H1 (cell line): ENCODE results near the gene ROPN1. TPM values are rescaled to one million over a fixed set of nuclear protein-coding genes. Genes with fewer than 3 reads are reported as not detected.
"Not testable (repeated sequence)": the region's sequence is repeated elsewhere in the genome, so short reads cannot be mapped to it uniquely, and the experiment has no call there.

ENCODE experiments used
- CTCF ChIA-PET: fragments of 300-600 bp; sonication (Branson Sonifier 250); formaldehyde crosslinking; loops from one replicate; lab custom pipeline; 2021; ENCODE audit not compliant: partially characterized antibody; lab: Charles Lee
- POLR2A ChIA-PET: fragments of 300-600 bp; sonication (Branson Sonifier 250); formaldehyde crosslinking; loops from one replicate; lab custom pipeline; 2021; ENCODE audit warnings: inconsistent platforms; ENCODE audit not compliant: partially characterized antibody; lab: Charles Lee
- DNase-seq, 2 experiments: peaks; one replicate each; pipeline versions ENCODE4 v3.0.0 to v3.0.0-alpha.2; 2010 to 2022; ENCODE audit warnings: low spot score in 2 of 2, low read depth in 1 of 2, mixed read lengths in 1 of 2
- FAIRE-seq: peaks from 2 replicates; lab custom pipeline; 2011; peaks lifted over from hg19 to GRCh38; lab: Jason Lieb, UNC
- H2AFZ ChIP-seq: 2 replicates; pipeline ENCODE4 v1.8.1; 2012; ENCODE audit warnings: low read length, inconsistent platforms
- H2AK5ac ChIP-seq: 2 replicates; pipeline ENCODE4 v1.6.1; 2013; ENCODE audit warnings: low read depth, low read length
- H2BK120ac ChIP-seq: replicated peaks from 2 replicates; pipeline ENCODE3; 2013; ENCODE audit warnings: low read depth, low read length, inconsistent platforms
- H2BK12ac ChIP-seq: 2 replicates; pipeline ENCODE4 v1.6.1; 2013; ENCODE audit warnings: low read depth, low read length
- H2BK15ac ChIP-seq: 2 replicates; pipeline ENCODE4 v1.6.1; 2013; ENCODE audit warnings: low read length
- H2BK20ac ChIP-seq: 2 replicates; pipeline ENCODE4 v1.6.1; 2013; ENCODE audit warnings: low read length
- H2BK5ac ChIP-seq: 2 replicates; pipeline ENCODE4 v1.6.1; 2013; ENCODE audit warnings: low read depth, low read length
- H3K14ac ChIP-seq: 2 replicates; pipeline ENCODE4 v1.6.1; 2013; ENCODE audit warnings: inconsistent platforms; ENCODE audit not compliant: insufficient read length
- H3K18ac ChIP-seq: 2 replicates; pipeline ENCODE4 v1.6.1; 2013; ENCODE audit warnings: low read length; ENCODE audit errors: extremely low read depth
- H3K23ac ChIP-seq: 2 replicates; pipeline ENCODE4 v1.6.1; 2013; ENCODE audit warnings: inconsistent platforms; ENCODE audit not compliant: insufficient read length
- H3K23me2 ChIP-seq: 2 replicates; pipeline ENCODE4 v1.6.1; 2013; ENCODE audit warnings: low read depth, low read length
- H3K27ac ChIP-seq: 2 replicates; pipeline ENCODE4 v1.6.1; 2011; ENCODE audit warnings: low read depth, low read length, inconsistent platforms
- H3K27me3 ChIP-seq, 4 experiments: replicated peaks in 1 of 4; 1 replicate in 1 of 4; 2 replicates in 3 of 4; pipeline versions ENCODE4 v1.6.1 to v1.8.1; 2011 to 2013; ENCODE audit warnings: low read length in 3 of 4, mild to moderate bottlenecking in 3 of 4, inconsistent platforms in 2 of 4, mixed read lengths in 2 of 4, moderate library complexity in 1 of 4; ENCODE audit not compliant: control insufficient read depth in 3 of 4, insufficient read depth in 3 of 4; ENCODE audit errors: extremely low read depth in 1 of 4
- H3K36me3 ChIP-seq, 4 experiments: 2 replicates each; pipeline versions ENCODE4 v1.6.1 to v1.8.1; 2011 to 2013; ENCODE audit warnings: mild to moderate bottlenecking in 4 of 4, low read length in 3 of 4, moderate library complexity in 2 of 4, control low read depth in 1 of 4, inconsistent platforms in 1 of 4; ENCODE audit not compliant: insufficient read depth in 4 of 4, control insufficient read depth in 2 of 4
- H3K4ac ChIP-seq: replicated peaks from 2 replicates; pipeline ENCODE3; 2013; ENCODE audit warnings: low read length, low read depth, mixed read lengths, inconsistent platforms; ENCODE audit not compliant: insufficient read length
- H3K4me1 ChIP-seq, 4 experiments: replicated peaks in 1 of 4; 1 replicate in 1 of 4; 2 replicates in 3 of 4; pipeline versions ENCODE4 v1.6.1 to v1.8.1; 2011 to 2013; ENCODE audit warnings: low read length in 3 of 4, inconsistent platforms in 2 of 4, mixed read lengths in 1 of 4; ENCODE audit not compliant: insufficient read depth in 4 of 4, control insufficient read depth in 3 of 4
- H3K4me2 ChIP-seq, 2 experiments: 2 replicates each; pipeline versions ENCODE4 v1.6.1 to v1.8.1; 2011 to 2013; ENCODE audit warnings: low read depth in 2 of 2, low read length in 2 of 2, control low read depth in 1 of 2, inconsistent platforms in 1 of 2, mild to moderate bottlenecking in 1 of 2; ENCODE audit not compliant: insufficient read depth in 1 of 2
- H3K4me3 ChIP-seq, 4 experiments: fragments of 200-600, 300-600 bp in 1 of 4; sonication (generic), shearing (Covaris generic), sonication (Bioruptor Twin) in 1 of 4; 2 replicates each; pipeline versions ENCODE4 v1.5.1 to v1.8.1; 2011 to 2016; ENCODE audit warnings: low read length in 4 of 4, low read depth in 3 of 4, control low read depth in 2 of 4, inconsistent platforms in 2 of 4, mild to moderate bottlenecking in 2 of 4, mixed read lengths in 1 of 4, moderate library complexity in 1 of 4; ENCODE audit not compliant: insufficient read depth in 2 of 4; ENCODE audit errors: extremely low read depth in 1 of 4
- H3K56ac ChIP-seq: replicated peaks from 2 replicates; pipeline ENCODE3; 2013; ENCODE audit warnings: low read depth, mild to moderate bottlenecking, mixed read lengths, low read length, inconsistent platforms; ENCODE audit not compliant: insufficient read length
- H3K79me1 ChIP-seq: 2 replicates; pipeline ENCODE4 v1.6.1; 2013; ENCODE audit warnings: low read depth, low read length, control low read depth
- H3K79me2 ChIP-seq, 2 experiments: 2 replicates each; pipeline versions ENCODE4 v1.6.1 to v1.8.1; 2012 to 2013; ENCODE audit warnings: low read length in 2 of 2, mild to moderate bottlenecking in 2 of 2, inconsistent platforms in 1 of 2; ENCODE audit not compliant: insufficient read depth in 2 of 2, control insufficient read depth in 1 of 2
- H3K9ac ChIP-seq, 4 experiments: replicated peaks in 1 of 4; 1 replicate in 1 of 4; 2 replicates in 3 of 4; pipeline versions ENCODE4 v1.6.1 to v1.8.1; 2011 to 2013; ENCODE audit warnings: low read depth in 3 of 4, low read length in 3 of 4, control low read depth in 2 of 4, mild to moderate bottlenecking in 2 of 4, moderate library complexity in 2 of 4, inconsistent platforms in 1 of 4; ENCODE audit errors: extremely low read depth in 1 of 4
- H3K9me3 ChIP-seq, 2 experiments: 2 replicates each; pipeline versions ENCODE4 v1.6.1 to v1.8.1; 2012 to 2013; ENCODE audit warnings: mild to moderate bottlenecking in 2 of 2, moderate library complexity in 2 of 2, control low read depth in 1 of 2, inconsistent platforms in 1 of 2, low read depth in 1 of 2, low read length in 1 of 2, mixed read lengths in 1 of 2; ENCODE audit not compliant: insufficient read depth in 2 of 2
- H4K20me1 ChIP-seq, 2 experiments: replicated peaks in 1 of 2; 2 replicates each; pipeline versions ENCODE3 to v1.8.1; 2011 to 2013; ENCODE audit warnings: inconsistent platforms in 2 of 2, low read length in 2 of 2, mild to moderate bottlenecking in 1 of 2; ENCODE audit not compliant: insufficient read depth in 2 of 2, control insufficient read depth in 1 of 2
- H4K5ac ChIP-seq: 2 replicates; pipeline ENCODE4 v1.6.1; 2013; ENCODE audit warnings: low read length, low read depth, mixed read lengths, inconsistent platforms; ENCODE audit not compliant: insufficient read length
- H4K8ac ChIP-seq: 2 replicates; pipeline ENCODE4 v1.8.0; 2013; ENCODE audit warnings: mild to moderate bottlenecking, moderate library complexity, low read length, inconsistent platforms; ENCODE audit not compliant: insufficient read depth; ENCODE audit errors: extremely low read depth
- H4K91ac ChIP-seq: replicated peaks from 2 replicates; pipeline ENCODE3; 2013; ENCODE audit warnings: low read length, mixed read lengths, inconsistent platforms; ENCODE audit not compliant: insufficient read length
- CHD2 ChIP-seq: IDR thresholded peaks from 2 replicates; pipeline ENCODE4 v1.6.1; 2012; ENCODE audit warnings: low read length, improper control_type of control experiment
- CREB1 ChIP-seq: IDR thresholded peaks from 2 replicates; pipeline ENCODE4 v1.6.1; 2012; ENCODE audit warnings: inconsistent platforms
- HDAC6 ChIP-seq: IDR thresholded peaks from one replicate; pipeline ENCODE4 v1.7.1; 2012; ENCODE audit warnings: low read depth, mild to moderate bottlenecking, inconsistent platforms, low read length, moderate library complexity
- NANOG ChIP-seq: IDR thresholded peaks from 2 replicates; pipeline ENCODE4 v1.6.1; 2011; ENCODE audit warnings: low read length, low read depth, mild to moderate bottlenecking, inconsistent platforms; ENCODE audit not compliant: insufficient read depth, poor library complexity, severe bottlenecking
- RNF2 ChIP-seq: fragments of 200-900, 300-1000 bp; sonication (generic); IDR thresholded peaks from 2 replicates; pipeline ENCODE4 v1.7.1; 2016; ENCODE audit warnings: borderline replicate concordance, low read depth, mild to moderate bottlenecking, antibody characterized with exemption, low read length; ENCODE audit not compliant: poor library complexity, severe bottlenecking; ENCODE audit errors: missing control alignments
- SRF ChIP-seq: IDR thresholded peaks from 2 replicates; pipeline ENCODE4 v1.6.1; 2011; ENCODE audit warnings: mild to moderate bottlenecking, low read depth, low read length, moderate library complexity
- WGBS, 2 experiments: shearing (Covaris generic) in 1 of 2; methylation state at CpG; one replicate each; pipeline versions ENCODE4 v1.1.6 to v1.1.7; 2013 to 2015; ENCODE audit warnings: low lambda C conversion rate in 2 of 2, mixed read lengths in 2 of 2, inconsistent platforms in 1 of 2, low coverage in 1 of 2, missing lambda C conversion rate in 1 of 2; ENCODE audit not compliant: insufficient replicate concordance in 2 of 2, insufficient coverage in 1 of 2, insufficient read length in 1 of 2; ENCODE audit errors: extremely low coverage in 1 of 2, missing lambda C conversion rate in 1 of 2; 5-methylcytosine and 5-hydroxymethylcytosine counted together
- polyA plus RNA-seq, 7 experiments: library from polyadenylated mRNA; depleted of rRNA in 3 of 7; stranded (reverse) in 5 of 7; unstranded in 2 of 7; fragments of >200 nt in 5 of 7; fragments of 200-250 nt in 2 of 7; gene quantifications; 1 replicate in 5 of 7; 2 replicates in 1 of 7; 4 replicates in 1 of 7; pipeline versions ENCODE4 v1.2.1 to v1.2.3, GENCODE V29; 2011 to 2013; ENCODE audit warnings: missing spikeins in 2 of 7, mixed read lengths in 2 of 7
- total RNA-seq: library from RNA; stranded (reverse); fragmentation: NEBNext Ultra II Directional; extraction: Animal tissue kit (Norgen Biotek cat#: 25700); gene quantifications from 2 replicates; pipeline ENCODE4 v1.2.1, GENCODE V29; 2021

ROPN1 gene
- total and polyA plus RNA-seq, 2 of the 8 experiments (the other 6 are each of a cell fraction or from before 2014, with no cell fraction given) = 0.03 TPM; not detected in 1

DNA sequence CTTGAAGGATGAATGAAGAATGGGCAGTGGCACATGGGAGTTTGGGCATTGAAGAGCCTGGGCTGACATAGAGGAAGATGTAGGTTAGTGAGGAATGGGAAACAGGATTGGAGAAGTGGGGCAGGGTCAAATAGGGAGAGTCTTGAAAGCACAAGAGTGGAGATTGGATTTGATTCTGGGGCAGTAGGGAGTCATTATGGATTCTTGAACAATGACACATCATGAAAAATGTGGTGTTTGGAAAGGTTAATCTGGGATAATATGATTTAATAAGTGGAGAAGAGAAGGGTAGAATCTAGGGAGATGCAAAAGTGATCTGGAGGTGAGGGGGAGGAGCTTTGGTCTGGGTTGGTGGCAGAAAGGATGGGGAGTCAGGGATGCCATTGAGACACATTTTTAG is 45.4 kb upstream of the ROPN1 start (continued):
- no peak for TF ChIP-seq SRF
- no peak for TF ChIP-seq RNF2
- no peak for TF ChIP-seq NANOG
- no peak for TF ChIP-seq HDAC6
- TF ChIP-seq CREB1 = no peak
- no peak for TF ChIP-seq CHD2
- TF ChIP-seq, all 59 proteins: peak for 0

- H2AK5ac ChIP-seq, H3K18ac ChIP-seq, H2BK12ac ChIP-seq, H2BK20ac ChIP-seq, H3K79me2 ChIP-seq, H3K9ac ChIP-seq, FAIRE-seq, H4K91ac ChIP-seq, H3K27ac ChIP-seq, H3K9me3 ChIP-seq, H3K4me3 ChIP-seq, H3K23ac ChIP-seq, H2BK120ac ChIP-seq, H3K79me1 ChIP-seq, H4K20me1 ChIP-seq, H3K56ac ChIP-seq, H3K36me3 ChIP-seq, POLR2A ChIA-PET, H2BK5ac ChIP-seq, H3K4me1 ChIP-seq, H3K14ac ChIP-seq, H2BK15ac ChIP-seq, H2AFZ ChIP-seq, DNase-seq, H4K8ac ChIP-seq, H4K5ac ChIP-seq, H3K4ac ChIP-seq, H3K4me2 ChIP-seq: not testable (repeated sequence)
- CTCF ChIA-PET = interaction anchor here (0.9 to 5.7 kb wide), 3 partner anchors 20 to 44 kb away, joined by 3 to 26 read pairs (median 3); no protein-coding TSS in a partner anchor
- peaks cover 17% of the 10 kb centered on the region for H3K23me2 ChIP-seq
- 88% methylated on average over 3 of the region's 3 CpGs; no CpG with 5 or more reads in 1 of the 2 experiments for WGBS, 2 experiments
- peaks cover 12 to 39% (median 35%) of the 10 kb centered on the region in 4 experiments for H3K27me3 ChIP-seq
Observed at GRCh38 chr3:124036214-124036613, 44.3 kb upstream of the ROPN1 start.
